22Rv1 (cell line): ENCODE measurements around the gene HNRNPA2B1.

Experiments used
- ZFX ChIP-seq: fragments of 450-650 bp; IDR thresholded peaks from 2 replicates; pipeline ENCODE4 v1.6.1; 2017; ENCODE audit warnings: antibody characterized with exemption, borderline replicate concordance
- TF ChIP-seq, protein P1 (sequence below): fragments of 450-650 bp; IDR thresholded peaks from 2 replicates; pipeline ENCODE4 v1.5.1; 2017; ENCODE audit warnings: mild to moderate bottlenecking

DNA sequence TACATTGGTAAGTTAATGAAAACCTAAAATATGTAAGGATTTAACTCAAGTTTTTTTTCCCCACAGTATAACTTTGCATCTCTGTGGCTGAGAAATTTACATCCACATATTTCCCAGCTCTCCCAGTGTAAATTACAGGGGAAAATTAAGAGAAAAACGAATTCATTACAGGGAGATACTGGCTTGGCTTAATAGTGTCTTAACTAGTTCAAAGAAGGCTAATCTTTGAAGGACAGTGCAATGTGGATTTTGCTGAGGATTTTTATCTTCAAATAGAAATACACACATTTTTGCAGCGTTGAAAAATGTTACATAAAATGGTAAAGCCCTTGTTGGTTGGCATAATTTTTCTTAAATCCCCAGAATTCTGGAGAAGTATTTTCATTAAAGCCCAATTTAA lies 2.5 kb upstream of the HNRNPA2B1 start:
- TF ChIP-seq, protein P1, sequence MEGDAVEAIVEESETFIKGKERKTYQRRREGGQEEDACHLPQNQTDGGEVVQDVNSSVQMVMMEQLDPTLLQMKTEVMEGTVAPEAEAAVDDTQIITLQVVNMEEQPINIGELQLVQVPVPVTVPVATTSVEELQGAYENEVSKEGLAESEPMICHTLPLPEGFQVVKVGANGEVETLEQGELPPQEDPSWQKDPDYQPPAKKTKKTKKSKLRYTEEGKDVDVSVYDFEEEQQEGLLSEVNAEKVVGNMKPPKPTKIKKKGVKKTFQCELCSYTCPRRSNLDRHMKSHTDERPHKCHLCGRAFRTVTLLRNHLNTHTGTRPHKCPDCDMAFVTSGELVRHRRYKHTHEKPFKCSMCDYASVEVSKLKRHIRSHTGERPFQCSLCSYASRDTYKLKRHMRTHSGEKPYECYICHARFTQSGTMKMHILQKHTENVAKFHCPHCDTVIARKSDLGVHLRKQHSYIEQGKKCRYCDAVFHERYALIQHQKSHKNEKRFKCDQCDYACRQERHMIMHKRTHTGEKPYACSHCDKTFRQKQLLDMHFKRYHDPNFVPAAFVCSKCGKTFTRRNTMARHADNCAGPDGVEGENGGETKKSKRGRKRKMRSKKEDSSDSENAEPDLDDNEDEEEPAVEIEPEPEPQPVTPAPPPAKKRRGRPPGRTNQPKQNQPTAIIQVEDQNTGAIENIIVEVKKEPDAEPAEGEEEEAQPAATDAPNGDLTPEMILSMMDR = no peak
- no peak for TF ChIP-seq ZFX
